Liver (tissue), 9 donors: ENCODE measurements around the gene IQSEC1. TPM values are rescaled to one million over a fixed set of nuclear protein-coding genes. Genes with fewer than 3 reads are reported as not detected.

ENCODE experiments used
- DNase-seq: peaks from one replicate; pipeline ENCODE4 v3.0.0-alpha.2; 2017; ENCODE audit warnings: low spot score
- H3K27ac ChIP-seq, 2 donors: one replicate each; pipeline ENCODE4 v1.7.0; 2013; ENCODE audit warnings: inconsistent platforms in 2 of 2, low read length in 2 of 2, control low read depth in 1 of 2, low read depth in 1 of 2, mild to moderate bottlenecking in 1 of 2
- H3K27me3 ChIP-seq, 4 donors: one replicate each; pipeline versions ENCODE4 v1.6.1 to v1.7.0; 2013; ENCODE audit warnings: low read length in 3 of 4, inconsistent platforms in 1 of 4, mild to moderate bottlenecking in 1 of 4, moderate library complexity in 1 of 4; ENCODE audit not compliant: control insufficient read depth in 4 of 4, insufficient read depth in 4 of 4
- H3K36me3 ChIP-seq, 4 donors: one replicate each; pipeline versions ENCODE4 v1.6.1 to v1.7.0; 2013; ENCODE audit warnings: low read length in 3 of 4, mild to moderate bottlenecking in 3 of 4, low read depth in 1 of 4, moderate library complexity in 1 of 4; ENCODE audit not compliant: control insufficient read depth in 4 of 4, insufficient read depth in 3 of 4
- H3K4me1 ChIP-seq, 4 donors: one replicate each; pipeline versions ENCODE4 v1.6.1 to v1.7.0; 2013; ENCODE audit warnings: low read length in 3 of 4, mild to moderate bottlenecking in 3 of 4, moderate library complexity in 1 of 4; ENCODE audit not compliant: control insufficient read depth in 4 of 4, insufficient read depth in 4 of 4
- H3K4me3 ChIP-seq, 3 donors: one replicate each; pipeline versions ENCODE4 v1.6.1 to v1.7.0; 2013; ENCODE audit warnings: low read length in 3 of 3, control low read depth in 1 of 3, low read depth in 1 of 3, mild to moderate bottlenecking in 1 of 3
- H3K9ac ChIP-seq, 2 donors: one replicate each; pipeline ENCODE4 v1.7.0; 2013; ENCODE audit warnings: low read length in 2 of 2, mild to moderate bottlenecking in 2 of 2, moderate library complexity in 2 of 2, control low read depth in 1 of 2, low read depth in 1 of 2
- H3K9me3 ChIP-seq, 4 donors: one replicate each; pipeline versions ENCODE4 v1.6.1 to v1.7.0; 2013; ENCODE audit warnings: low read length in 3 of 4; ENCODE audit not compliant: control insufficient read depth in 4 of 4
- ATF3 ChIP-seq: IDR thresholded peaks from 2 replicates; pipeline ENCODE4 v1.6.1; 2016; ENCODE audit warnings: antibody characterized with exemption
- CTCF ChIP-seq: fragments of 150-350 bp; IDR thresholded peaks from 2 replicates; pipeline ENCODE4 v1.5.1; 2017; ENCODE audit warnings: improper control_type of control experiment, low read depth, low read length; ENCODE audit not compliant: missing input control
- EGR1 ChIP-seq, 2 donors: IDR thresholded peaks; 2 replicates each; pipeline ENCODE4 v1.6.1; 2016 to 2018; ENCODE audit warnings: antibody characterized with exemption in 2 of 2, low read depth in 2 of 2
- FOXA1 ChIP-seq: IDR thresholded peaks from 2 replicates; pipeline ENCODE4 v1.6.1; 2016; ENCODE audit warnings: antibody characterized with exemption
- FOXA2 ChIP-seq: IDR thresholded peaks from 2 replicates; pipeline ENCODE4 v1.6.1; 2016; ENCODE audit warnings: antibody characterized with exemption
- GABPA ChIP-seq, 2 donors: IDR thresholded peaks in 1 of 2; conservative IDR thresholded peaks in 1 of 2; 2 replicates each; pipeline ENCODE4 v1.6.1; 2016; ENCODE audit warnings: antibody characterized with exemption in 2 of 2, mild to moderate bottlenecking in 1 of 2, moderate library complexity in 1 of 2
- HNF4A ChIP-seq, 2 donors: conservative IDR thresholded peaks; 2 replicates each; pipeline ENCODE4 v1.6.1; 2016; ENCODE audit warnings: antibody characterized with exemption in 2 of 2, mild to moderate bottlenecking in 2 of 2
- HNF4G ChIP-seq: IDR thresholded peaks from 2 replicates; pipeline ENCODE4 v1.6.1; 2016; ENCODE audit warnings: antibody characterized with exemption
- JUND ChIP-seq, 2 donors: IDR thresholded peaks; 2 replicates each; pipeline ENCODE4 v1.6.1; 2016; ENCODE audit warnings: antibody characterized with exemption in 2 of 2
- MAX ChIP-seq: IDR thresholded peaks from 2 replicates; pipeline ENCODE4 v1.6.1; 2016; ENCODE audit warnings: antibody characterized with exemption
- NR2F2 ChIP-seq: IDR thresholded peaks from 2 replicates; pipeline ENCODE4 v1.6.1; 2016; ENCODE audit warnings: antibody characterized with exemption
- RAD21 ChIP-seq, 2 donors: IDR thresholded peaks; 2 replicates each; pipeline ENCODE4 v1.6.1; 2016; ENCODE audit warnings: antibody characterized with exemption in 2 of 2, mild to moderate bottlenecking in 2 of 2
- RXRA ChIP-seq, 2 donors: IDR thresholded peaks; 2 replicates each; pipeline ENCODE4 v1.6.1; 2017 to 2018; ENCODE audit warnings: antibody characterized with exemption in 2 of 2, mild to moderate bottlenecking in 1 of 2
- SP1 ChIP-seq: IDR thresholded peaks from 2 replicates; pipeline ENCODE4 v1.6.1; 2018; ENCODE audit warnings: antibody characterized with exemption, mild to moderate bottlenecking
- TAF1 ChIP-seq: conservative IDR thresholded peaks from 2 replicates; pipeline ENCODE4 v1.6.1; 2016; ENCODE audit warnings: antibody characterized with exemption, mild to moderate bottlenecking
- YY1 ChIP-seq: IDR thresholded peaks from 2 replicates; pipeline ENCODE4 v1.6.1; 2016; ENCODE audit warnings: antibody characterized with exemption, mild to moderate bottlenecking
- ZBTB33 ChIP-seq: IDR thresholded peaks from 2 replicates; pipeline ENCODE4 v1.6.1; 2016; ENCODE audit warnings: antibody characterized with exemption
- WGBS: extraction: QIAGEN DNeasy Blood & Tissue Kit; methylation state at CpG from one replicate; pipeline ENCODE4 v1.1.7; 2013; 5-methylcytosine and 5-hydroxymethylcytosine counted together
- polyA plus RNA-seq, 2 donors: library from polyadenylated mRNA; stranded (reverse) in 1 of 2; unstranded in 1 of 2; fragments of 200-250 nt in 1 of 2; fragments of >200 nt in 1 of 2; fragmentation: Nextera tagmentation in 1 of 2; extraction: Ambion mirVana in 1 of 2; gene quantifications; one replicate each; pipeline versions ENCODE4 v1.2.1 to v1.2.3, GENCODE V29; 2013 to 2015
- total RNA-seq, 2 donors: library from RNA; depleted of rRNA; stranded (reverse); fragments of >200 nt; gene quantifications; one replicate each; pipeline ENCODE4 v1.2.3, GENCODE V29; 2014
- donor health status: healthy.
- donor health status: healthy.
- donor health status: healthy.
- donor health status: healthy.
- donor health status: healthy.

IQSEC1 gene
- total and polyA plus RNA-seq, 4 donors: 12.7 to 56.0 (median 36.2) TPM

- WGBS: 96% methylated on average over 7 of the region's 7 CpGs
- Histone ChIP-seq H3K36me3 (no peaks in the 10 kb centered on the region), H3K27me3 (no peaks in the 10 kb centered on the region), H3K9ac (no peak overlapping the region), H3K4me1 (peaks cover 0 to 3% (median 0%) of the 10 kb centered on the region in 4 donors), H3K9me3 (no peaks in the 10 kb centered on the region), H3K27ac (no peak overlapping the region), H3K4me3 (no peak overlapping the region)
- no peak for DNase-seq
- TF ChIP-seq RXRA (IDR thresholded peaks at IDR 0.05) (no peak), ZBTB33 (no peak), HNF4A (conservative IDR thresholded peaks at IDR 0.05) (no peak), SP1 (no peak), ATF3 (no peak), JUND (IDR thresholded peaks at IDR 0.05) (no peak), FOXA1 (no peak)
Measured at GRCh38 chr3:13027154-13027553, 46.1 kb downstream of the IQSEC1 start.

- TF ChIP-seq EGR1 (IDR thresholded peaks at IDR 0.05; ENCODE audit: low read depth in 2 of 2) (no peak), FOXA2 (no peak), RAD21 (IDR thresholded peaks at IDR 0.05) (no peak), YY1 (no peak), JUND (IDR thresholded peaks at IDR 0.05) (no peak), ZBTB33 (no peak)
- Histone ChIP-seq H3K27me3 (no peaks in the 10 kb centered on the region), H3K9ac (no peak overlapping the region), H3K4me3 (no peak overlapping the region), H3K27ac (no peak overlapping the region), H3K36me3 (no peaks in the 10 kb centered on the region), H3K9me3 (no peaks in the 10 kb centered on the region), H3K4me1 (peaks cover 0 to 5% (median 2%) of the 10 kb centered on the region in 4 donors)
- no peak for DNase-seq
- WGBS: 93% methylated on average over 3 of the region's 3 CpGs
Measured at GRCh38 chr3:13026534-13026933, 46.7 kb downstream of the IQSEC1 start.

GRCh38 chr3:13025778-13026518 lies 47.3 kb downstream of the IQSEC1 start:
- H3K27ac ChIP-seq: no peak overlapping the region
- no peak for DNase-seq
- H3K9me3 ChIP-seq: no peaks in the 10 kb centered on the region
- 94% methylated on average over 10 of the region's 10 CpGs for WGBS
- no peaks in the 10 kb centered on the region for H3K27me3 ChIP-seq
- no peak overlapping the region for H3K9ac ChIP-seq
- no peak overlapping the region for H3K4me3 ChIP-seq
- peaks cover 0 to 5% (median 2%) of the 10 kb centered on the region in 4 donors for H3K4me1 ChIP-seq
- H3K36me3 ChIP-seq: no peaks in the 10 kb centered on the region
- TF ChIP-seq NR2F2 (no peak), TAF1 (no peak), FOXA1 (no peak), JUND (IDR thresholded peaks at IDR 0.05) (no peak), EGR1 (IDR thresholded peaks at IDR 0.05; ENCODE audit: low read depth in 2 of 2) (no peak), HNF4A (conservative IDR thresholded peaks at IDR 0.05) (no peak), MAX (no peak), HNF4G (no peak), FOXA2 (no peak), RAD21 (IDR thresholded peaks at IDR 0.05) (no peak), GABPA (IDR thresholded peaks at IDR 0.05 in 1 of 2, conservative IDR thresholded peaks at IDR 0.05 in 1 of 2) (no peak), YY1 (no peak), CTCF (no peak), RXRA (IDR thresholded peaks at IDR 0.05) (no peak)
